Mammary epithelial cell (primary cell): ENCODE data around the gene ARMH2.

ENCODE experiments used
- CTCF ChIP-seq, 2 donors: IDR thresholded peaks in 1 of 2; conservative IDR thresholded peaks in 1 of 2; 2 replicates each; pipeline ENCODE4 v1.5.1; 2011 to 2012; ENCODE audit warnings: inconsistent platforms in 2 of 2, low read length in 2 of 2, mild to moderate bottlenecking in 2 of 2, control low read depth in 1 of 2, low read depth in 1 of 2; ENCODE audit not compliant: insufficient read depth in 1 of 2; ENCODE audit errors: extremely low read depth in 1 of 2
- EZH2 ChIP-seq: IDR thresholded peaks from 2 replicates; pipeline ENCODE4 v1.6.1; 2012; ENCODE audit warnings: low read length, inconsistent platforms, borderline replicate concordance

GRCh38 chr6:24848461-24848860, 49.7 kb upstream of the ARMH2 start:
- TF ChIP-seq CTCF (conservative IDR thresholded peaks at IDR 0.05 in 1 of 2, IDR thresholded peaks at IDR 0.05 in 1 of 2; ENCODE audit: extremely low read depth in 1 of 2, insufficient read depth in 1 of 2, low read depth in 1 of 2, low read length in 2 of 2) = no peak
- TF ChIP-seq EZH2 = no peak
